HG02642 (cell line): Measurements from ENCODE around the gene DGKG.

Experiments
- ATAC-seq: cut with Tn5 transposase; IDR thresholded peaks from one replicate; pipeline ENCODE4 v1.9.1; 2021; ENCODE audit warnings: mild to moderate bottlenecking; ENCODE audit not compliant: unreplicated experiment, poor library complexity

Gene DGKG

DNA sequence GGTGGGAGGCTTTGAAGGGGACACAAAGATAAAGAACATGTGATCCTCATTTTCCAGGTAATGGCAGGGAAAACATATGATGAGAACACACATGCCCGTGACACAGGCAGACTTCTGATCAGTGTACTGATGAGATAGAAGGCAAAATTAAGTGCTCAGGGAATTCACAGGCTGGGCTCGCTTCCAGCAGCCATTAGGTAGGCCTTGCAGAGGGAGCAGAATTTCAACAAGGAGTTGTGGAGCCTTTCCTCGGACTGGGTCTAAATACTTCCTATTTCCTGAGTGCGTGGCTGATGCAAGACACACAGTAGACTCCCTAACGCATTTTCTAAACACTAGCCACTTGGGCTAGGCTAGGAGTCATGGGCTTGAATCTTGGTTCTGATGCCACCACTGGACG is 179.2 kb downstream of the DGKG start:
- no peak for ATAC-seq

DNA sequence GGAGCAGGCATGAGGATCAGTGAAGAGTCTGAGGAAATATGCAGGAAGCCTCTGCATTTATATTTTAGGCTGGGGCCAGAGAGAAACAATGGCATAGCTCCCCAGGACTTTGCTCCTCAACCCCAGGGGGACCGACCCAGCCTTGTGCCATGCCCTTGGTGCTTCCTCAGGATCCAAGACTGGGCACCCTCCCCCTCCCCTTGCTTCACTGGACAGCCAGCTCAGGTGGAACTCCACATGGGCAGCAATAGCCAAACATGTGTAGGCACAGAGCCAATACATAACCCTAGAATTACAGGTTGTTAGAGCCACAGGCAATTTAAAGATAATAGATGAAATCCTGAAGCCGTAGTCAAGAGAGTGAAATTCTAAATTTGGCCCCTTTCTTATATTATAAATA is 180.1 kb downstream of the DGKG start:
- no peak for ATAC-seq

DNA sequence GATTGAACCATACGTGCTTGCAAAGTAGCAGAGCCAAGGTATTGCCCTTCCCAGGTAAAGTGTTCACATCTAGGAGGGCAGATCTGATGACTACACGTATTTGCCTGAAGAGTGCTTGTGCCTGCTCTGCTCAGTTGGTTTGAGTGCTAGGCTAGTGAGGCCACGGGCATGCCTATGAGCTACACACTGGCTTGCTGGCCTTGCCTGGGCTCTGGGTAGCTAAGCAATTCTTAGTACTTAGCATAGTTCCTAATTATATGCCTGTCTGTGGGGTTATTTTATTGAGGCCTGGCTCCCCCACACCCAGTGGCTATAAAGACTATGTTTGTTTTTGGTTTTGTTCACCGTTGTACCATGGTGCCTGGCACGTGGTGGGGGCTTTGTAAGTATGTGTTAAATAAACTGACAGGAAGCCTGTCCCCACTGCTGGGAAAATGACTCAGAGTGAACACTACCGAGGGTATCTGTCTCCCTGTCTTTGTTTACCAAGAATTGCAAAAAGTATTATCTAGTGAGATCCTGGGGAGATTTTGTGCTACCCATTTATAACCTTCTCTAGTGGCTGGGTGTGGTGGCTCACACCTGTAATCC is 181.0 kb downstream of the DGKG start:
- ATAC-seq, result no peak

DNA sequence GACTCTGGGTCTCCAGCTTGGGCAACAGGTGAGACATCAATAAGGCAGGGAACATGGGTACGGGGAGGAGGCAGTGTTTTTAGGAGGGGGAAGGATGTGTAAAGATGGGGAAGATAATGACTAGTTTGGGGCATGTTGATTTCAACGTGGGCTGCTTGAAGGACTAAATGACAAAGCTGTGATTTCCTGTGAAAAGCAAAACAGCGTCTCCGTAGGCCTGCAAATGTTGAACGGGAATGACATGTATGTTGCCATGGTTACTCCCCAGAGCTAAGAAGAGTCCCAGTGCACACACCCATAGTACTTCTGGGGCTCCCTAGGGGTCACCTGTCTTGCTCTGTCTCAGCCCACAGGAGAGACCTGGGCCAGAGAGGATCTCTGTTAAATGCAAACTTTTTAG is 181.9 kb downstream of the DGKG start:
- no peak for ATAC-seq

DNA sequence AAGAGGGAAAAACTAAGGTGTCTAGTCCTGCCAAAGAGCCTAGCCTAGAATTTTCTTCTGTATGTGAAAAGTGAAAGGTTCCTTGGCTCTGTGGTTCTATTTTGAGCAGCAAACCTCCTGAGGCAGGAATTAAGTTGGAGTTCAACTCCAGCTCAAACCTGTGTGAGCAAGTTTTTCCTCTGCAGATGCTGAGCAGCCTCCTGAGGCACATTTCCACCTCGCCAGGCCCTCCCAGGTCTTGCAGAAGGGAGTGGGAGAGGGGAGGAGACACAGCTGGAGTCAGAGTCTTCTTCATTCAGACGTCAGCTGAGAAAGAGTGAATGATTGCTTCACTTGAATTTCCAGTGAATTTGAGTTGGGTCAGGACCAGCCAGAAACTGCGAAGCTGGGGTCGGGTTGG is 183.6 kb downstream of the DGKG start:
- ATAC-seq, result no peak

DNA sequence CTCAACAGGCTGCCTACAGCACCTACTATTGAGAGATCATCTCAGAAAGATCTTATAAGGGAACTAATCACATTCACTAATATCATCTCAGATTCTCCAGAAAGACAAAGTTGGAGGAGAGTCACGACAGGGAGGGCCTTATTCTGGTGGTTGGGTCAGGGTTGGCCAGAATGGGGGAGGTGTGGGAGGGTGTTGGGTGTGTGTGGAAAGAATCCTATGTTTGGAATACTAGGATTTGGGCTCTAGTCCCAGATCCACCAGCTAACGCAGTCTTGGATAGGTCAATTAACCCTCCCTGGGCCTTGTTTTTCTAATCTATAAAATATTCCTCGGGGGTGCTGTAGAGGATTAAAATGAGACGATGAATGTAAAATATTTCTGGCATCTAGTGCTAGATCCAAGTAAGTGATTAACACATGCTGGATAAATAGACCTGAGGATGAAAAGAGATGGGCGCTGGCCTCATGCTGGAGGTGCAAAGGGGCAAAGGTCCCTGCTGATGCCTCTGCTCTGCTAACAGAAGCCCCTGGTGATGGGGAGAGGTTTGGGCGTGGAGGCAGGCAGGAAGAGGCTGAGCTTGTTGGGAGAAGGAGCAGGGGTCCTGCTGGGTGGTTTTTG is 185.6 kb downstream of the DGKG start:
- ATAC-seq, result no peak

DNA sequence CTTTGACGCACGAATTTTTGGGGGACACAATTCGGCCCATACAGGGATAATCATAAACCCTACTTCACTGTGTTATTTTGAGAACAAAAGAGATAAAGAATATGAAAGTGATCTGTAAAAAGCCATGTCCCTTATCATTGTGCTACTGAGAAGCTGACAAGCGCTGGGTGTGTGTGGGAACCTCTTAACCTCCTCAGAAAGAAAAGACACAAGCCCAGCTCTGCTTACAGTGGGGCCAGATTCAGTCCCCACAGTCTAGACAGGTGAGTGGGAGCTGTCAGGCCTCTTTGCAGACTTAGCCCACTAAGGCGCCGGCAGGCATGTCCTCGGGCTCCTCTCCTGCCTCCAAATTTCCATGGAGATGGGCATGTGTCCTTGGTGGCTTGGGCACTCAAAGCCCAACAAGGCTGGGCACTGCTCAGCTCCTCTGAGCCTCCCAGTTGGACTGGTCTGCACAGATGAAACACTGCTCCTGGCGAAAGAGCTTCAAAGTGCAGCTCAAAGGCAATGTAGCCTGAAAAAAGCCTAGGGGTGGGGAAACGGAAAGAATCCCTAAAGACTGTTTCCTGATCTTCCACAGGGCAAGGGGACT is 188.7 kb downstream of the DGKG start:
- ATAC-seq, result no peak

DNA sequence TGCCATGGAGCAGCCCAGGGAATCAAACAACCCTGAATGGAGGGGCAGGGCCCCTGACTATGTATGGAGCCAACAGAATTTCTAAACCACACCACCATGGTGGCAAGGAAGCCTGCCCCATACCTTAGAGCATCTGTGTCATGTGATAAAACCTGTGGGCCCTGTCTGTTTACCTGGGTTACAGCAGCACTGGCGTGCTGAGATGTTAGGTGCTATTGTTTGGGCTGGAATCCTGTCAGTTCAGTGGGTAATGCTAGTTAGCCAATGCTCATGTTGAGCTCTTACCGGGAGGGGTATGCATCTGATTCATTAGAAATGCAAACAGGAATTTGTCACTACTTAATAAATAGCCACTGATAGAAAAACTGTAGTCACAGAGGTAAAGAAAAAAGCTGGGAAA is 189.7 kb downstream of the DGKG start:
- no peak for ATAC-seq

DNA sequence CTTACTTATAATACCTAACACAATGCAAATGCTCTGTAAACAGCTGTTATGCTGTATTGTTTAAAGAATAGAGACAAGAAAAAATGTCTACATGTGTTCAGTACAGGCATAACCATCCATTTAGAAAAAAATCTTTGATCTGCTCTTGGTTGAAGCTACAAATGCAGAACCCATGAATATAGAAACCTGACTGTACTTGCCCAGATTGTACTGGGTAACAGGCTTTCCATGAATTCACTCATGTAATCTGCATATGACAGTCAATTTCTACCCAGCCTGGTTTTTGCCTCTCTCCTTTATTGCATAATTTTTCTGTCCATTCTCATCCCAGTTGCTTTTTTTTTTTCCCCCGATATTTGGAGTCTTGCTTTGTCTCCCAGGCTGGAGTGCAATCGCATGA is 190.5 kb downstream of the DGKG start:
- ATAC-seq, result no peak

DNA sequence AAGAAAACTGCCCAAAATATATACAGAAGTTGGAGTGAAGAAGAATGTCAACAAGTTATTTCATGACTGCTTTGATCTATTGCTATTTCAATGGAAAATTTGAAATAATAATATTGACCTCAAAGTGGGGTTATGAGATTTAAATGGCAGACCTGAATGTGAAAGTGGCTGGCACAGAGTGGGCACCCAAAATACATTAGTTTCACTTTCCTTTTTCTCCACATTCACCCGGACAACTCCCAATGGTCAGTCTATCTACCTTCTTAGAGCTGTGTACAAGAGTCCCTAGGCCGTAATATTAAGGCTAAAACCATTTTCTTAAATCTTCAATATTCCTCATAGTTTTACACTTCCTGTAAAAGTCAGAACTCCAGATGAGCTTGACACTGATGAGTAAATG is 191.5 kb downstream of the DGKG start:
- ATAC-seq, result no peak

DNA sequence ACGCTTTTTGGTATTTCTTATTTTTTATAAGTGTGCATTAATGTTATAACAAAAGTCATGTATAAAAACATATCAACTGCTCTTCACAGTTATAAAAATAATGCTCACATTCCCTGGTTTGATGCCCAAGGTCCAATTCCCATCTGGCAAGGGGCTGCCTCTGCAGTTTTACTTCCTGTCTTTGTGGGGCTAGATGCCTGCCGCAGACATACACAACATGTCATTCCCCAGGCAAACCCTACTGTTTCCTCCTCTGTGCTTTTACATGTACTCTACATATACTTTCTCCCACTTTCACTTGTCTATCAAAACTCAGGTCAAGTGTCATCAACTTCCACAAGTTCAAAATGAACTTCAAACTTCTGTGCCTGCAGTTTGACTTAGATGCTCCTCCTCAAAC is 192.7 kb downstream of the DGKG start:
- no peak for ATAC-seq

DNA sequence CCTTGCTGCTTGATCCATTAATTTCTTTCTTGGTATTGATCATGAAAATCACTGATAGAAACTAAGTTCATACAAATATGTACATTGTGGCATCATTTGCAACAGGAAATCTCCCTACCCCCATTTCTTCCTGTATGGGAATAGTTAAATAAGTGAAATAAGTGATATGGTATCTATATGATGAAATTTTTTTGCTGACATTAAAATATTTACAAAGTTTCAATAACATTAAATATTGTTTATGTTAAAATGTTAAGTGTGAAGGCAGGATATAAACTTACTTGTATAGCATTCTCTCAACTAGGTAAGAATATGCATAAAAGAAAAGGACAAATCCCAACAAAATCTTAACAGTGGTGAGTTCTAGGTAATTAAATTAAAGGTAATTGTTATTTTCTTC is 193.1 kb downstream of the DGKG start:
- no peak for ATAC-seq

DNA sequence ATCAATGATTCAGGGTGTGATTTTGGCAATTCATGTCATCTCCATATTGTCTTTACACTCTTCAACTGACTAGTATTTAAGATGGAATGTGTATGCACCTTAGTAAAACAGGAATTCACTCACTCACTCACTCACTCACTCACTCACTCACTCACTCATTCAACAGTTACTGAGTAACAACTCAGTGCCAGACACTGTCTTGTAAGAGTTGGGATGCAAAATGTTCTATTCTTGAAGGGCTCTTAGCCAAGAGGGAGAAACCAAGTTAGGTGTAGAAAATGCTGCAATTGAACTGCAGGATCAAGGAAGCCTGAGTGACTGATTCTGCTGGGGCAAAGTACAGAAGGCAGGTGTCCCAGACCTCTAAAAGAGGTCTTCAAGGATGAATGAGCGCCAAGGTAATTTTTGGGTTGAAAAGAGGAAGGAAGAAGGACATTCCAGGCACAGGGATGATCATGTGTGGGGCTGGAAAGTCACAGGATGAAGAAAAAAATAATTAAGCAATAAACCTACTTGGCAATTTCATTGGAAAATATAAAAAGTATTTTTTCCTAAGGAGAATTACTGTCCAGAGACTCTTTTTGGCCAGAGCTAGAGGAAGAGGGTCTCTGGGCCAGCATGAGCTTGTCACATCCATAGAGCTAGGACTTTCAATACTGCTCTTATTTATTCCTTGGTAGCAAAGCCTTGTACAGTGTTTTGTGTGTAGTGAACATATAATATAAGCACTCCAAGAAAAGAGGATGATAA is 194.2 kb downstream of the DGKG start:
- ATAC-seq, result no peak

DNA sequence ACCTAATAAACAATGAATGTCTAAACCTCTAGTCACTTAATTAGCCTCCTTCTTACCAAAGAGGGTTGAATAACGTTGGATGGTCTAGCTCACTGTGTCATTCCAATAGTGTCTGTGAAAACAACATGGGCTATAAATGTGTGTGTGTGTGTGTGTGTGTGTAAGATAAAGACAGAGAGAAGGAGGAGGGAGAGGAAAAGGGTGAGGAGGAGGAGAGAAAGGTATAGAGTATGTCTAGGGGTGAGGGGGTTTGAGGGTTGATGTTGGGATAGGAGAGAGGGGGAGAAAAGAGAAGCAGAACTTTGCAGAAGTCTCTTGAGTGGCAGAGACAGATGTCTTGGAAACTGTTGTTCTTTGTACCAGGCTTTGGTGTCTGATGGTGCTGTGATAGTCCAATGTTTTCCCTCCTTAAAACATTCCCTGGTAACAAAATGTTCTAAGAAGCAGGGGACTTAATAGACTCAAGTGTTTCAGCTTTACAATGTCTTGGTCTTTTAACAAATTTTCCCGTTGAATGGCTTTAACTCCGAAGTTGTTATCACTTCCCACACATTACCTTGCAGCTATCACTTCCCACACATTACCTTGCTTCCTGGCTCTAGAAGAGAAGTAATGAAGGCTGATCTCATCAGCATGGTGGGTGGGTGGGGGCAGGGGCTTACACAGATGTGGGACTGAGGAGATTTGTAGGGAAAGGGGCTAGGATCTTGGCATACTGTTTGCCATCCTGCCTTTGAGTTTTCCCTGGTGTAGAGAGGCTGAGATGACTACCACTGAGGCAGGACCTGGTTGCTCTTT is 195.3 kb downstream of the DGKG start:
- ATAC-seq, result no peak

DNA sequence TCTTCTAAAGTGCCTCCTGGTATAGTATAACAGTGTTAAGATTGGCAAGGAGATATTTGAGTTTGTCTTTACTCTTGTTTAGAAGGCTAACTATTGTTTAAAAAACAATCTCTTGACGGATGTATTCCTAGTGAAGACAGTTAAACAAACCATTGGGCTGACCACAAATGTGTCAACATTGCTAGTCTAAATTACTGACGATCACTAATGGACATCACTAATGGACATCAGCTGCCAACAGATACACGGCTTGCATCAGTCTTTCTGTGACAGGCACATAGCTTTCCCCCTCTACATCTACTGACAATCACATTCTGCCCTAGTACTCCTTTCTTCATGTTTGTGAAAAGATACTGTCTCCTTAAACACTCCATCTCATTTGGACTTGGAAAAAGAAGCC is 196.0 kb downstream of the DGKG start:
- no peak for ATAC-seq

DNA sequence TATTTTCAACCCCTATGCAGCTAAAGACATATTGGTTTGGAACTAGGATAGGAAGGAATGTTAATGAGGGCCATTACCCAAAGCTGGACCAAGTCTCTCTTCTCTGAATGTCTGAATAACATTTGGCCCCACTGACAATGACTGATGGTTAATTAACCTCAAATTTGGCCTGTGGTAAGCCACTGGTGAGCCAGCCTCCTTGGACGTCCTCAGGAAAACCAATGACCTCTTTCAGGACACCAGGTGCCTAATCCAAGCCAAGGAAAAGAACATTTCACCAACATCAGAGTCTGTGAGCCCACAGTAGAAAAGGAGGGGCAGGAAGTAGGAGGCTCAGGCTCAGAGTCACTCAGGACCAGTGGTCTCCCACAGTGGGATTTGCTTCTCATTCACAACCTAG is 196.7 kb downstream of the DGKG start:
- no peak for ATAC-seq

DNA sequence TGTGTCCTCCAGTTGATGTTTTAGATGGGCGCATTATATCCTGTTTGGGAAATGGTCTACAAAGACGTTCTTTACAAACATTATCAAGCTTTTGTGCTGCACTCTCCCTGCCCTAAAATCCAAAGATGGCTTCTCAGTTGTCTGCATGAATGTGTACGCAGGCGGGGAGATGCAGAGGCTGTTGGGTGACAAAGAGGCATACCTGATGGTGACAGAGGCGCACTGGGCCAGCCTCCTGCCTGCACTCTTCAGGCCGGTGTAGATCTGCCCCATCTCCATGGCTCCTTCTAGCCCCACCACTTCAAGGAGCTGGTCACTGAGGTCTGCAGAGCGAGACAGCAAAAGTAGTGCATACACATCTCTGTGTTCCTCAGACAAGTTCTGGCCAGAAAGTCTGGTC is 197.3 kb downstream of the DGKG start:
- ATAC-seq, result no peak

DNA sequence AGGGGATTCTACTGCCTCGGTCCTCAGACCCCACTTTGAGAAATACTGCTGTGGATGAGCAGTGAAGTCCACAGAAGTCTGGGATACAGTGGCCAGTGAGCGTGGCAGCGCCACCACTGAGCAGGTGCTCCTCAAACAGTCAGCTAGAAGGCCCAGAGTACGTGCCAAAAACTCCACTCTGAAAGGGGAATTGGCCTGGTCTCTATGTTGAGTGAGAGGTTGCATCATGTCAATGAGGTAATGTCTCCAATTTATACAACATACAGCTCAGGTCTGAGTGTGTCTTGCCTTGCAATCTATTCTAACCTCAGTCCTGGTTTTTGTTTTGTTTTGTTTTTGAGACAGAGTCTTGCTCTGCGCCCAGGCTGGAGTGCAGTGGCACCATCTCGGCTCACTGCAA is 199.8 kb downstream of the DGKG start:
- no peak for ATAC-seq

DNA sequence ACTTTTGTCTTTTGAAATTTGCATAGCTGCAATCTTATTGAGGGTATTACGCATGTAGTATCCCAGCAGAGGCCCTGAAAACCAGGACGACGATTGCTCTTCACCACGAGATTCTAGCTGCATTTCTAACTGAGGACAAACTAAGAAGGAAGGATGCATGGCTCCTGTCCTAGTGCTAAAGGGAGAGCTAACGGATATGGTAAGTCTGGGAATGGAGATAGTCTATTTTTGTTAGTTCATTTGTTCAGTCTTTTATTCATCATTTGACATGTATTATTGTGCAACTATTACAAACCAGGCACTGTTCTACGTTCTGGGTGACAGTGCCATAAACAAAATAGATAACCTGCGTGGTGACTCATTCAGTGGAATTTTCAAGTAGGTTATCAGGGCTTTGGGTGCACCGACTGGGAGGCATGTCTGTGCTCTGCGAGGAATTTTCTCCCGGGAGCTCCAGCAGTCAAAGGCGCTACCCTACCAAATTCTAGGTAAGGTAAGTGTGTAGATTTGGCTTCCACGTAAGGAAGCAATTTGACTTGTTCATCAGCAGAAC is 201.3 kb downstream of the DGKG start:
- ATAC-seq, result no peak

DNA sequence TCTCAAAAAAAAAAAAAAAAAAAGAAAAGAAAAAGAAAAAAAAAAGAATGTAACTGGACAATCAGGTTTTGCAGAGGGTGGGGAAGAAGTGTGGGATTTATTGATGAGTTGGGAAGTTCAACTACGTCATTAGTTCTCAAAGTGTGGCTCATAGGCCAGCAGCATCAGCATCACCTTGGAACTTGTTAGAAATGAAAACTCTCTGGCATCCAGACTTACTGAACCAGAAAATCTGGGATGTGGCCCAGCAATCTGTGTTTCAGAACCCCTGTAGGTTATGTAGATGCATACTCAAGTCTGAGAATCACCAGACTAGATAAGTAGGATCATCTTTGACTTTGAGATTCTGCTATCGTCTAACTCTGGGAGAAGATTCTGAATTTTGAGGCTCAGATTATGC is 207.4 kb downstream of the DGKG start:
- no peak for ATAC-seq

DNA sequence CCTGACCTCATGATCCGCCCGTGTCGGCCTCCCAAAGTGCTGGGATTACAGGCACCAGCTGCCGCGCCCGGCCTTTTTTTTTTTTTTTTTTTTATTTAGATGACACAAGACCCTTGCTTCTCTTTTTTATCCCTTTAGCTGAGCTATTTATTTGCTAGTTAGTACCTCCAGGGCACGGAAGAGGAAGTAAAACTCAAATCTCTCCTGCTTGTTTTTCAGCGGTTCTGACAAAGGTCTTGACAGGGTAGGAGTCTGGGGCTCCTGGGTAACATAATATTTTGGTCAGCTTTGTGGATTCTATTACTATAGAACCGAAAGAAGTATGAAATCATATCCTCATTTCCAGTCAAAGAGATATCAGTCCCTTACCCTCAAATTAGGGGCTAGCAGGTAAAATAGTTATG is 209.1 kb downstream of the DGKG start:
- peak; percentile 83 for ATAC-seq
